Lung microvascular endothelial cell (primary cell): ENCODE measurements around the gene AGAP1. TPM values are rescaled to one million over a fixed set of nuclear protein-coding genes. Genes with fewer than 3 reads are reported as not detected.

ENCODE experiments used
- DNase-seq, 2 donors: peaks; one replicate each; pipeline versions ENCODE4 v3.0.0 to v3.0.0-alpha.2; 2010; ENCODE audit warnings: low read depth in 2 of 2
- total RNA-seq: library from RNA; depleted of rRNA; stranded (reverse); fragments of >200 nt; gene quantifications from 2 replicates; pipeline ENCODE4 v1.2.1, GENCODE V29; 2014

AGAP1 gene
- total RNA-seq, 1 donor from 2014 or later: 3.4 TPM

DNA sequence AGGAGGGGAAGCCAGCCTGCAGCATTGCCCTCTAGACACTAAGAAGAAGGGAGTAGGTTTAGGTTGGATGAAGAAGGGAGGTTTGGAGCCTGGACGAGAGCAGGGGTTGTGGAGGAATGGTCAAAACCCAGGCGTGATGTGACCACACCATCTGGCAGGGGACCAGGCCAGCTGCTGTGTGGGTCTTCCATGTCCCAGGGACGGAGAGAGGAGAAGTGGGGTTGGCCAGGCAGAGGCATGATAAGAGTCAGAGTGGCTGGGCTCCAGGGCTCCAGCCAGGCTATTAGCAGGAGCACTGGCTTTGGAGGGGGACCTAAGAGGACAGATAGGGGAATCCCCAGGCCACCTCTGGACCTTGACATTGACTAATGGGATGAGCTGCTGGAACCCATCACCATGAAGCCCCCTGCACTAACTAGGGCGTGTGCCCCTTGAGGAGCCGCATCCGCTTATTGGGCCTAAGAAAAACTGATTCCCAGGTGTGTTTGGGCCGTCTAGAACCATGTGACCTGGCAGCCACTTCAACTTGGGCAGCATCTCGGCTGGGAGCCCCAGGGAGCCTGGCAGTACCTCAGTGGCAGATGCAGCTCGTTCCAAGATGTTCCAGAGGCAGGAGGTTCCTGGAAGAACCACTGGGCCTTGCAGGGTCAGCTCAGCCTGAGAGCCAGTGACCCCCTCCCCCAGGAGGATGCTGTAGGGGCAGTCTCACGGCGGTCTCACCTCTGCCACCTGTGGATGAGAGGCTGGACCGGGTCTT is 235.1 kb downstream of the AGAP1 start:
- DNase-seq: no peak

DNA sequence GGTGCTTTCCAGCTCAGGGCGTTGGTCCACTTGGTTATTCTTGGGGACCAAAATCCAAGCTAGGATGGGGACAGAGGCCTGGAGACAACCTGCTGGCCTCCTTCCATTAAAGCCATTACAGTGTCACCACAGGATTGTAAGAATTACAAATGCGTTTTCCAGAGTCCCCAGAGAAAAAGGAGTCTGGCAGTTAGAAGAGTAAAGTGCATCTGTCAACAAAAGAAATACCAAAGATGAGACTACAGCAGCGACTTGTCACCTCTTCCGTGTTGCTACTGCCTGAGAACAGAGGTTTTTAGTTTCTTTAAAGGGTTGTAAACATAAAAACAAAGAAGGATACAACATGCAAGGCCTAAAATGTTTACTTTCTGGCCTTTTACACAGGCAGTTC is 235.7 kb downstream of the AGAP1 start:
- no peak for DNase-seq

DNA sequence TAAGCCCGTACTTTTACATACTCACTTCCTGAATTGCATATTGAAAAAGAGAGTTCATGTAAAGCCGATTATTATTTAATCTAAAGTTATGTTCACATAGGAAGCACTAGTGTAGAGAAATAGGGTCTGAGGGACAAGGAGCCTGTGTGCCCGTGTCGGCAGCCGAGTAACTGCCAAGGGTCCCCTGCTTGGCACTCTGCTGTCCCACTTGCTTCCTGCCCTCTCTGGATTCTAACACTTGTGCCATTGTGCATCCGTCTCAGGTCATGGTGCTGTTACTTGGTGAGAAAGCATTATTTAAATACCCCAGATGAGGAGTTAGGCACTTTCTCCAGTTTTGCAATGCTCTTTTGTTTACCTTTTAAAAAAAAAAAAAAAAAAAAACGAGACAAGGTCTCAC is 236.3 kb downstream of the AGAP1 start:
- no peak for DNase-seq

DNA sequence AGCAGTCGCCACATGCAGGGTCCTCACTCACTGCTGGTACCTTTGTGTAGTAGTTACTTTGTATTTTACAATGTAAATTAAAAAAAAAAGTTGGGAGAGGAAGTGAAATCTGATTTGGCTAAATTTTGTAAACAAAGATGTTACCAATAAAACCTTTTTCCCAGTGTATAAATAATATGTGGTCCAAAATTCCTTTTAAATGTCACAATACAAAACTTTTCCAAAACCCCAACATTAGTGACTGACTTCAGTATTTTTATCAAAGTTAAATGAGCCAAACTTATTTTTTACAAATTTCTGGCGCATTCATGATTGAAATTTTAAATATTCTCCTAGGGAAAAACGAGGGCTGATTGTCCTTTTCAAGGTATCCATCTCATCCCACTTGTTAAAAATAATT is 239.9 kb downstream of the AGAP1 start:
- no peak for DNase-seq

DNA sequence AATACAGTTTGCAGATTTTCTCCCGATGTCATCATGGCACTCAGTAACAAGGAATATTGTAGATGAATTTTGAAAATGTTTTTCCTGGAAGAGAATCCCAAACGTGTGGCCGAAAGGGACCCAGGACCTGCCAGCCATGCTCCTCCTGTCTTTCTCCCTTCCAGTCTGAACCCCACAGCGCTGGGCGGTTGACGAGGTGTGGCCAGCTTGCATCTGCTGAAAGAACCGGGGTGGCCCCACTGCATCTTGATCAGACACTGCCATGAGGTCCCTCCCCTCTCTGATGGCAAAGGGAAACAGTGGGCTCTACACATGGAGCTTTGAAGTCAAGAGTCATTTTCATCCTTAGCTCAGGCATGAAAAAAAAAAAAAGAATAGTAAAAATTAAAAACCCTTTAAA is 240.3 kb downstream of the AGAP1 start:
- DNase-seq: no peak

DNA sequence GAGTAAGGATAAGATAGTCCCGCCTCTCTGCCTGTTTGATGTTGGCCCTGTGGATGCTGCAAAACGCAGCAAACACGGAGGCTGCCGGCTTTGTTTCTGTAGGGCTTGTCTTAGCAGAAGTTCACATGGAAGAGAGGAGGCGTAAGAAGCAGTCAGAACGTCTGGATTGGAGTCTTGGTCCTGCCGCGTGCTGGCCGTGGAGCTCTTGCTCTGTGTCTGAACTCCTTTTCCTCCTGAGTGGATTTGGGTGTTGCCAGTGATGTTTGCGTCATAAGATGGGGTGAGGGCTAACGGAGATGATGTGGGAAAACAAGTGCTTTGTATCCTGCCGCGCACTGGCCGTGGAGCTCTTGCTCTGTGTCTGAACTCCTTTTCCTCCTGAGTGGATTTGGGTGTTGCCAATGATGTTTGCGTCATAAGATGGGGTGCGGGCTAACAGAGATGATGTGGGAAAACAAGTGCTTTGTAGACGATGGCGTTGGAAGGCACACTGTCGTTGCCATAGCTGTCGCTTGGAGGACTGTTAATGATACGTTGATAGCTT is 240.9 kb downstream of the AGAP1 start:
- no peak for DNase-seq

DNA sequence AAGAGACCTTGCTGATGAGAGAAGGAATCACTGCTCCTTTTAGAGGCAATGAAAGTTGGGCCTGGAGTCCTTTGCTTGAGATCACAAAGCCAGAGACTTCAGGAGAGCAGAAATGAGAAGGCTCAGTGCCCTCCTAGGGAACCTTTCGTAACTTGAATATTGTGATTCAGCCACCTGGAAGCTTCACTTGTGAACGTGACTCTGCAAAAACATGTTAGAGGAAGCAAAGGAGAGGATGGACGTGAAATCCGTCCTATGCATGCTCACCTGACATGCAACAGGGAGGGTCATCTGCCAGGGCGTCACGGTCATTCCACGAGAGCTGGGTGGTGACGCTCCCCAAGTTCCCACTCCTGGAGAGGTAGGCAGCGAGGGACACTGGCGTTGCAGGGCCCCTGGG is 243.6 kb downstream of the AGAP1 start:
- no peak for DNase-seq

DNA sequence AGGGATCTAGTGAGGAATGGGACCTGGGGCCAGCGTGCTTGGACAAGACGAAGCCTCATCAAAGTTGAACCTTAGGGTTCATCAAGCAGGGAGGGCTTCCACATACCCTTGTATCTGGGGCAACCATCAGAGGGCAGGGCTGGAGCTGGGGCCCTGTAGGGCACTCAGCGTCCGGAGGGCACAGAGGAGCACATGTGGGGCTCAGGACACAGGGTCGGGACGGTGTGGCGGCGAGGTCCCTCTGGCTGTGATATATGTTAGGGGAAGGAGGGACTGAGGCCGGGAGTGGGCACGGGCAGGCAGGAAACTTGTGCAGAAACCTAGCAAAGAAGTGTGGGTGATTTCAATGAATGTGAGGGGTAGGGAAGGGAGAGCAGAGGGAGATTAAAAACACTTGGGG is 244.0 kb downstream of the AGAP1 start:
- no peak for DNase-seq

DNA sequence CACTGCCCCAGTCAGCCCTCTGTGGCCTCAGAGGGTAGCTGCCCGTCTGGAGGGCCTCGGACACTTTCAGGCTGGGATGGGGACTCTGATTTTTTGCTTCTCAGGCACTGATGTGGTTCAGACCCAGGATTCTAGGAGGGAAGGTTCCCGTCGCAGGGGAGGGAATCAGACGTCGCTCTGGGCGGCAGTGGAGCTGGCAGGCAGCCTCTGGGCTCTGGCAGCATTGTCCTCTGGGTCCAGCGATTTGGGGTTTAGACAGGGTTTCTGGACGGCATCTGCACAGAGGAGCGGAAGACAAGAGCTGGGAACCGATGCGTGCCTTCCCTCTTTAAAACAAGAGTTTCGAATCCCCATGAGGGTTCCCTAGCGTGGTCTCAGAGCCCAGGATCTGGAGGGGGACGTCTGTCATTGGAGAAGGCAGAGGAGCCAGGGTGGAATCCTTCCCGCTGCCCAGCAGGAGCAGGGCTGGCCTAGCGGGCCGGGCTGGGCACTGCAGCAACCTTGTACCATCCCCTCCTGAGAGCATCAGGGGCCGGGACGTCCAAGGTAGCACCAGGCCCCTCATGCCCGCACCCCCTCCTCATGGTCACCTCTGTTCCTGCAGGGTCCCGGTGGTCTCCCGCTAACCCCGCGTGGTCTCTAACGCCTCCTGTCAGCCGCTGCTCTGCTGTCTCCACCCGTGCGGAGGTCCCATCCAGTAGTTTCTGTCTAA is 246.0 kb downstream of the AGAP1 start:
- no peak for DNase-seq

DNA sequence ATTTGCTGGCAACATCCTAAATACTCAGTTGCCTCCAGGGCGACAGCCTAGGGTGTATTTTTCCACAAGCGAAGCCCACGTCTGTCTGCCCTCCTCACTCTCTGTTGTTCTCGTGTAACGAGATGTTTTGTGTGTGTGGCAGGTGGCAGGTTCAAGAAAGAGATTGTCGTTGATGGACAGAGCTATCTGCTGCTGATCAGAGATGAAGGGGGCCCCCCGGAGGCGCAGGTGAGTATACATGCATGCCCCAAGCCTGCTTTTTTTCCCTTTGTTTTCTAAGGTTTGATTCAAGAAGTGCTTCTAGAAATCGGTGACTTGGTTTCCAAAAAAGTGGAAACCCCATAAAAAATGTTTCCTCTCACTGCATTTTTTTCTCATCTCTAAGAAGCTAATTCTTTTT is 247.0 kb downstream of the AGAP1 start:
- DNase-seq: peak; percentile 11 to 16

DNA sequence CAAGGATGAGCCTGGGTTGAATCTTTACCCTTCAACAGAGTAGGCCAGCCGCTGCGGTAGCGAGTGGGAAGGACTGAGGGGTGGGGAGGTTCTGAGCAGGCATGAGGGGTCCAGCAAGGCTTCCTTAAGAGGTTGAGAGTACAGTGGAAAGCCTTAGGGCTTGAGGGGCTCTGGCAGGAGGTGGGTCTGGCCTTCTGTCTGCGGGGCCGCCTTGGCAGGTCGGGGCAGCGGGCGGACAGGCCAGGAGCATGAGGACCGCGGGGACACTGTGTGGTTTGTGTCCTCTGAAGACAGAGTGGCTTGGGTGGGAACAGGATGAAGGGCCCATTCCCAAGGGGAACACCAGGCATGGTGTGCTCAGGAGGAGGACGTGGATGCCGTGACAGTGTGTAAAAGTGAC is 250.3 kb downstream of the AGAP1 start:
- no peak for DNase-seq

DNA sequence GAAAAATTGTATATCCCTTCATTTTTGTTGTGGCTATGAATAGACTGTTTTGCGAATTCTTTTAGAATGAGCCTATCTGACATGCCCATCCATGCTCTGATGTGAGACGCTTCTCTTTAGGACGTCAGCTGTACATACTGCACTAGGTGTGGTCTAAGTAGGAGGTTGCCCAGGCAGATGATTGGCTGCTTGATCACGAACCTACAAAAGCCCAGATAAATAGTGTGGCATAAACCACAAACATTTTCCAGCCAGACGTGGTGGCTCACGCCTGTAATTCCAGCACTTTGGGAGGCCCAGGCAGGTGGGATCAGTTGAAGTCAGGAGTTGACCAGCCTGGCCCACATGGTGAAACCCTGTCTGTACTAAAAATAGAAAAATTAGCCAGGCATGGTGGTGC is 251.8 kb downstream of the AGAP1 start:
- no peak for DNase-seq

DNA sequence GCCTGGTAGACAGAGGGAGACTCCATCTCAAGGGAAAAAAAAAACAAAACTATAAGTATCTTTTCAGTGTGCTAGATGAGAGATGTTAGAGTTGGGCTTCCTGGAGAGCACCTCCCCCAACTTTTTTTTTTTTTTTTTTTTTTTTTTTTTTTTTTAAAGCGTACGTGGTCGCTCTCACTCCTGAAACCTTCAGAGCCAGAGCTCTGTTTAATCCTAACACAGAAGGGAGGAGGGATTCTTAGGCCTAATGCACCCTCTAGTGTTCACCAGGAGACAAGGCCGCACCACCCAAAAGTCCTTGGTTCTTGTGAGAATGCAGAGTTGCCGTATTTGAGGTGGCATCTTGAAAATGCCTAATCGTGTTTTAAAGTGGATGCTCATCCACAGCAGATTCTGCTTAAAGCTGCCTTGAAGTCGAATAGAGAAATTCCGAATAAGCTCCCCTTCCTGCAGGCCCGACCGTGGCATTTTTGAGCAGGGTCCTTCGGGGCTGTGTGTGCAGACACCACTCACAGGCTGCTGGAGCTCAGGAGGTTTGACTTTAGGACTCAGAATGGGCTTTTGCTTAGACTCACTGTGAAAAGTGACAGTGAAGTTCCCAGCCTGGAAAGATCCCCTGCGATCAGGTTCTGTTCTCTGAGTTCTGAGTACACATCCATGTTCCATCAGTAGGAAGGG is 252.6 kb downstream of the AGAP1 start:
- peak; percentile 87 to 89 for DNase-seq

DNA sequence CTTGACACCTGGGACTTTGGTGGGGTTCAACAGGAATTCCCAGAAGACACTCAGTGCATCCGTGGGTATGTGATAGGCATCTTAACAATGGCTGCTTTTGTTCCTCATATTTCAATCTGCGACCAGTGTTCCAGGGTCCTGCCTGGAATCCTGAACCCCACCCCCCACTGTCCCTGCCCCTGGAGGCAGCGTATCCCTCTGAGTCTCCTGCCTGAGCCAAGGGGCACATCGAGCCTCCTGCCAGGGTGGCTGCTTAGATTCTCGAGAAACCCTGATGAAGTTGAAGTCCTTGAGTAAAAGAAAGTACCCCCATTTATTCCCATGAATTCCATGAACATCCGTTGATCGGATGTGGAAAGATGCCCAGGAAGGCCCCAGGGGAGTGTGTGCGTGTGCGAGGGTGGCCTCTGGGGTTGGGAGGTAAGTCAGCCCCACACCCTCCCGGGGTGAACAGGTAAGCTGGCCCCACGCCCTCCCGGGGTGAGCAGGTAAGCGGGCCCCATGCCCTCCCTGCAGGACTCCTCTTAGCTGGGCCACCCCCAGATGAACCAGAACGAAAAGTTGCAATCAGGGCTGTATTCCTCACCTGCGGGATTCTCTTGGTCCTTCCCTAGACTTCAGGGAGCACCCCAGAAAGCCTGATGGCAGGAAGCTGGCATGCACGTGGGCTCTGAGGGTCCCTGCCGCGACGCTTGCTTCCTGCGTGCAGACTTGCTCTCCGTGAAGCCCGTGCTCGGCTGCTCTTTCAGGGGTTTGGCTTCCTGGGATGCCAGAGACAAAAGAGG is 253.3 kb downstream of the AGAP1 start:
- no peak for DNase-seq

DNA sequence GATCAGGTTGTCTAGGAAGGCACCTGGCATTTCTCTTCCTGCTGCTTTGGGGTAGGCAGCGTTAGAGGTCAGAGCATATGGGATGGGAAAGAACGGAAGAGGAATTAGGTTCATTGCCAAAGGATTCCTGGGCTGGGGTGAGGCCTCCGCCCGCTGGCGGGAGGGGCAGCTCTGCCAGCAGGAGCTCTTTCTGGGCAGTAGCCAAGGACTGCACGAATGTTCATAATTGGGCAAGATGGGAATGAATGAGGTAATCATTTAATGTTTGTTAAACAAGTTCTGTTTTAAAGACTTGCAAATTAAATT is 253.9 kb downstream of the AGAP1 start:
- no peak for DNase-seq

DNA sequence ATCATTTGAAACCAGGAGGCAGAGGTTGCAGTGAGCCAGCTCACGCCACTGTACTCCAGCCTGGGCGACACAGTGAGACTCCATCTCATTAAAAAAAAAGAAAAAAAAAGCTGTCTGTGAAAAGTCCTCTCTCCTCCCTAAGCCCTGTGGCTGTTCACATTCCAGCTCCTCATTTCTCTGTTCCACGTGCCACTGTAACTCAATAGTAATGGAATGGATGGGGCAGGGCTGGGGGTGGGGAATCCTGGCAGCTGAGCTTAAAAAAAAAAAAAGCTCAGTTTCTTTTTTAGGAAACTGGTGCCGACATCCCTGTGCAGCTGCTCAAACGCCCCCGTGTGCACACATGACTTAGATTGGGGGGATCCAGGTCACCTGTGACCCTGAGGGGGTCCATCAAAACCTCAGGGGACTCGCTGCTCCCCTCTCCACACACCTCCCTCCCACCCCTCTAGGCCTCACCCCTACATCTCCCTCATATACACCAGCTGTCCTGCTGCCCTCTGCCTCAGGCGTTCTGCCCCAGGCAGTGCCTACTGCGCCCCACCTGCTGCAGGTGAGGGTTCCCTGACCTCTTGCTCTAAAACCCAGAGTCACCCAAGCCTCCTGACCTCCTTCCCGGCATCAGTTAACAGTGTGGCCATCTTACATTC is 255.4 kb downstream of the AGAP1 start:
- DNase-seq: no peak

DNA sequence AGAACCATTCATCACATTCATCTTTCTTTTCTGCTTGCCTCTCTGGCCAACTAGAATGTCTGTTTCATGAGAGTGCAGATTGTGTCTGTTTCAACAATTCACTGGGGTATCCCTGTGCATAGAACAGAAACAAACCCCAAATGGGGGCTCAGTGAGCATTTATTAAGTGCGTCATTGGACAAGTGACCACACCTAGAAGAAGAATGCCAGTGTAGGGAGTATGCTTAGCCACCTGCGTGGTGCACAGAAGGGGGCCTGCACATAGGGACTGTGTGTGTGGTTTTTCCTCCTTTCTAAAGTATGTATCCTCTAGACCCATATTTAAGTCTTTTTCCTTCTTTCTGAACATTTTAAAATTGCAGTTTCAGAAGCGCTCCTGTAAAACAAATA is 255.9 kb downstream of the AGAP1 start:
- DNase-seq: no peak

DNA sequence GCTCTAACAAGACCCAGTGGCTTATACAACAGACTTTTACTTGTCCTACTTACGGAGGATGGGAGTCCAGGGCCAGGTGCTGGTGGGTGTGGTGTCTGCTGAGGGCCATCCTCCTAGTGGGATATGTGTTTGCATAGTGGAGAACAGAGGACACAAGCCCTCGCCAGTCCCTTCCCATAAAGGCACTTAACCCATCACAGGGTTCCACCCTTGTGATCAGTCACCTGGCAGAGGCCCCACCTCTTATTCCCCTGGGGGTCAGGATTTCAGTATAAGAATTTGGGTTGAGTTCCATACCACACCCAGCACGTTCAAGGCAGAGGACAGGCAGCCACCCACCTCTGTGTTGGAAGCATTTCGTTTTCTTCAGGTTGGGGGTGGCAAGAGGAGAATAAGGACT is 259.0 kb downstream of the AGAP1 start:
- DNase-seq: no peak

DNA sequence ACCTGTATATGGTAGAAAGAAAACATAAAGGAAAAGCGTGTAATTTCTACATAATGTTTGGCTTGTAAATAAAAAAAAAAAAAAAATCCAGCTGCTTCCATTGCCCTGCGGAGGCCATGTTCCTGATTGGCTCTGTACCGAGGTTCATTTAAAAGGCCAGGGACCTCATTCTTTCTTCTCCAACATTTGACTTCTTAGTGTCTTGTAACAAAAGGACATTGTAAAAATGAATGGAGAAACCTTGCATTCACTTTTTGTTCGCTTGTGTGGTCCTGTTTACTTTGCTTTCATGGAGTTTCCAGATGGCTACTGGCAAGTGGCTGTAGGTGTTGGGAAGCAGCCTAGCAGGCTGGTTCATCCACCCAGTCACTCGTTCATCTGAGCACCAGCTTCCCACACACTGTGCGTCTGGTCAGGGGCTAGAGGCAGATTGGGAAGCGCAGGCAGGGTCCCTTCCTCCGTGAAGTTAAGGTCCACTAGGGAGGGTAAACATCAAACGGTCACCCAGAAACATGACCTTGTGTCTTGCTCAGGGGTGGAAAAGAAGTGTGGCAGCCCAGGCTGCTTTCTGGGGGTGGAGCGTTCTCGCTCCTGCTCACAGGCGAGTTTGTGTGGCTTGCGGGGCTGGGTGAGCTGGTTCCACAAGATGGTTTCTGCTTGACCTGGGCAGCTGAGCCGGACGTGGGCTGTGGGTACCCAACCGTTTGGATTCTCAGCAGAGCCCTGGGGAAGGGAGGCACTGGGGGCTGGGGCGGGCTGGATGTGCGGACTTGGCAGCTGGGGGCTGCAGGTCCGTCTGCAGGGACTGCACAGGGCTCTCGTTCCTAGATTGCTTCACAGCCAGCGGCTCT is 260.7 kb downstream of the AGAP1 start:
- no peak for DNase-seq

DNA sequence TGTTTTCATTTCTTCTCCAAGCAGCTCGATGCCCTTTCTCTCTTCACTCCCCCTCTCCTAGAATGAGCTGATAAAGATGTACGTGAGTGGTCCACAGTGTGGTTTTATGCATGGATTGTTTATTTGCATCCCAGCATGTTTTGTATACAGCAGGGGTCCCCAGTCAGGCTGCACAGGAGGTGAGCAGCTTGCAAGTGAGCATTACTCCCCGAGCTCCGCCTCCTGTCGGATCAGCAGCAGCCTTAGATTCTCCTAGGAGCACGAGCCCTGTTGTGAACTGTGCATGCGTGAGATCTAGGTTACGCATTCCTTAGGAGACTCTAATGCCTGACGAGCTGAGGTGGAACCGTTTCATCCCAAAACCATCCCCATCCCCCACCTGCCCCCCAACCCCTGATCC is 262.6 kb downstream of the AGAP1 start:
- DNase-seq: no peak
